ENCODE data around the gene GABRB3.

DNA sequence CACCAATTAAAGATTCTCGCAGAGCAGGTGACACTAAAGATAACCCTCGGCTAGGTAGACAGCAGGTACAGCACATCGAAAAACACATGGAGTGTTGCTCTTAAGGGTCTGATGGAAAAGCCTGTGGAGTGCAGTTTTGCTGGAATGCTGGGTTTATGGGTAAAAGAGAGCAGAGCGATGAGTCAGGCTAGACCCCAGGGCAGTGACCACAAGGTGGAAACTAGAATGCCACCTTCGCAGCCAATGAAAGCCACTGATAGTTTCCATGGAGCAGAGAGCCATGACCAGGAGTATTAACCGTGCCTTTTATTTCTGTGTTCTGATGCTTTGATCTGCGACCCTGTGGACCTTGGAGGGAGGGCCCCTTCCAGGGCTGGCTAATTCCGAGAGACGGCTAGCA is 149.8 kb downstream of the GABRB3 start:
- TF ChIP-seq BRCA1 (IDR thresholded peaks at IDR 0.05; ENCODE audit: low read depth, low read length) (no peak), POLR2AphosphoS5 (IDR thresholded peaks at IDR 0.05; ENCODE audit: low read depth, low read length) (no peak), RXRA (IDR thresholded peaks at IDR 0.05; ENCODE audit: insufficient read depth, low read depth, low read length) (no peak), EP300 (IDR thresholded peaks at IDR 0.05; ENCODE audit: borderline replicate concordance in 1 of 2, low read depth in 2 of 2, low read length in 2 of 2) (no peak), HDAC6 (IDR thresholded peaks at IDR 0.05; ENCODE audit: low read depth, low read length) (no peak), SUZ12 (IDR thresholded peaks at IDR 0.05; ENCODE audit: low read length) (no peak), EZH2 (IDR thresholded peaks at IDR 0.05; ENCODE audit: low read depth, low read length, severe bottlenecking) (no peak)
- TF ChIP-seq, protein P1, sequence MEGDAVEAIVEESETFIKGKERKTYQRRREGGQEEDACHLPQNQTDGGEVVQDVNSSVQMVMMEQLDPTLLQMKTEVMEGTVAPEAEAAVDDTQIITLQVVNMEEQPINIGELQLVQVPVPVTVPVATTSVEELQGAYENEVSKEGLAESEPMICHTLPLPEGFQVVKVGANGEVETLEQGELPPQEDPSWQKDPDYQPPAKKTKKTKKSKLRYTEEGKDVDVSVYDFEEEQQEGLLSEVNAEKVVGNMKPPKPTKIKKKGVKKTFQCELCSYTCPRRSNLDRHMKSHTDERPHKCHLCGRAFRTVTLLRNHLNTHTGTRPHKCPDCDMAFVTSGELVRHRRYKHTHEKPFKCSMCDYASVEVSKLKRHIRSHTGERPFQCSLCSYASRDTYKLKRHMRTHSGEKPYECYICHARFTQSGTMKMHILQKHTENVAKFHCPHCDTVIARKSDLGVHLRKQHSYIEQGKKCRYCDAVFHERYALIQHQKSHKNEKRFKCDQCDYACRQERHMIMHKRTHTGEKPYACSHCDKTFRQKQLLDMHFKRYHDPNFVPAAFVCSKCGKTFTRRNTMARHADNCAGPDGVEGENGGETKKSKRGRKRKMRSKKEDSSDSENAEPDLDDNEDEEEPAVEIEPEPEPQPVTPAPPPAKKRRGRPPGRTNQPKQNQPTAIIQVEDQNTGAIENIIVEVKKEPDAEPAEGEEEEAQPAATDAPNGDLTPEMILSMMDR (IDR thresholded peaks at IDR 0.05; ENCODE audit: control extremely low read depth in 1 of 3, insufficient read depth in 1 of 3, low read depth in 1 of 3, low read length in 3 of 3): no peak

All from H1 (cell line).